Keratinocyte (primary cell): ENCODE measurements around the gene DPYSL4. TPM values are rescaled to one million over a fixed set of nuclear protein-coding genes. Genes with fewer than 3 reads are reported as not detected.
"Not testable (repeated sequence)": the region's sequence is repeated elsewhere in the genome, so short reads cannot be mapped to it uniquely, and the experiment has no call there.

Source experiments
- DNase-seq: peaks from one replicate; pipeline ENCODE4 v3.0.0-alpha.2; 2011; ENCODE audit warnings: low read depth, missing footprints, low spot score
- FAIRE-seq: peaks from 2 replicates; lab custom pipeline; 2011; peaks lifted over from hg19 to GRCh38; lab: Jason Lieb, UNC
- H2AFZ ChIP-seq: 2 replicates; pipeline ENCODE4 v1.6.0; 2012; ENCODE audit warnings: low read length, control low read depth, inconsistent platforms; ENCODE audit not compliant: control insufficient read depth
- H3K27ac ChIP-seq: 2 replicates; pipeline ENCODE4 v1.5.1; 2011; ENCODE audit warnings: low read length; ENCODE audit not compliant: control insufficient read depth, insufficient read depth
- H3K27me3 ChIP-seq: 3 replicates; pipeline ENCODE4 v1.6.0; 2011; ENCODE audit warnings: low read length; ENCODE audit not compliant: control insufficient read depth, insufficient read depth; ENCODE audit errors: extremely low read depth
- H3K36me3 ChIP-seq, 2 experiments: 2 replicates in 1 of 2; 3 replicates in 1 of 2; pipeline ENCODE4 v1.5.1; 2011; ENCODE audit warnings: low read length in 2 of 2, mild to moderate bottlenecking in 1 of 2; ENCODE audit not compliant: control insufficient read depth in 2 of 2, insufficient read depth in 2 of 2; ENCODE audit errors: extremely low read depth in 1 of 2
- H3K4me1 ChIP-seq: 3 replicates; pipeline ENCODE4 v1.5.1; 2011; ENCODE audit warnings: low read length; ENCODE audit not compliant: control insufficient read depth, insufficient read depth; ENCODE audit errors: extremely low read depth
- H3K4me2 ChIP-seq: 3 replicates; pipeline ENCODE4 v1.6.0; 2011; ENCODE audit warnings: low read depth, low read length; ENCODE audit not compliant: control insufficient read depth, insufficient read depth; ENCODE audit errors: extremely low read depth
- H3K4me3 ChIP-seq, 3 experiments: fragments of 200-600 bp in 1 of 3; sonication (generic) in 1 of 3; 2 replicates in 2 of 3; 3 replicates in 1 of 3; pipeline ENCODE4 v1.5.1; 2011 to 2016; ENCODE audit warnings: low read length in 3 of 3, mild to moderate bottlenecking in 3 of 3, control low read depth in 2 of 3, inconsistent platforms in 1 of 3, low read depth in 1 of 3, mixed read lengths in 1 of 3, mixed run types in 1 of 3, moderate library complexity in 1 of 3; ENCODE audit not compliant: control insufficient read depth in 2 of 3, insufficient read depth in 2 of 3; ENCODE audit errors: extremely low read depth in 1 of 3
- H3K79me2 ChIP-seq: 2 replicates; pipeline ENCODE4 v1.6.0; 2012; ENCODE audit warnings: low read length; ENCODE audit not compliant: control insufficient read depth, insufficient read depth
- H3K9ac ChIP-seq: 3 replicates; pipeline ENCODE4 v1.6.0; 2011; ENCODE audit warnings: low read length; ENCODE audit not compliant: control insufficient read depth, insufficient read depth; ENCODE audit errors: extremely low read depth
- H3K9me1 ChIP-seq: 3 replicates; pipeline ENCODE4 v1.6.0; 2011; ENCODE audit warnings: low read length; ENCODE audit not compliant: control insufficient read depth, insufficient read depth; ENCODE audit errors: extremely low read depth
- H3K9me3 ChIP-seq: 2 replicates; pipeline ENCODE4 v1.5.1; 2012; ENCODE audit warnings: low read depth, low read length; ENCODE audit not compliant: control insufficient read depth
- H4K20me1 ChIP-seq: 3 replicates; pipeline ENCODE4 v1.6.0; 2011; ENCODE audit warnings: low read length; ENCODE audit not compliant: control insufficient read depth, insufficient read depth; ENCODE audit errors: extremely low read depth
- EZH2 ChIP-seq: IDR thresholded peaks from one replicate; pipeline ENCODE4 v1.6.1; 2012; ENCODE audit warnings: inconsistent platforms, mild to moderate bottlenecking, low read length, moderate library complexity
- dilution Hi-C: fragments of 300-500 bp; cut with MboI; formaldehyde crosslinking; loops from one replicate; pipeline ENCODE4 v1.7.0; 2020; ENCODE audit warnings: low sequenced_read_pairs; ENCODE audit not compliant: extremely low pct_ligation_motif_present
- polyA plus RNA-seq, 5 experiments: library from polyadenylated mRNA; depleted of rRNA in 3 of 5; stranded (reverse) in 3 of 5; stranded (forward) in 1 of 5; unstranded in 1 of 5; fragments of >200 nt; gene quantifications; 1 replicate in 1 of 5; 2 replicates in 3 of 5; 3 replicates in 1 of 5; pipeline versions ENCODE4 v1.2.1 to v1.2.3, GENCODE V29; 2011 to 2012; ENCODE audit warnings: missing spikeins in 2 of 5, low read depth in 1 of 5, low replicate concordance in 1 of 5
- TF ChIP-seq, protein P1 (sequence below), 3 experiments: IDR thresholded peaks in 1 of 3; conservative IDR thresholded peaks in 1 of 3; optimal IDR thresholded peaks in 1 of 3; 2 replicates in 2 of 3; 3 replicates in 1 of 3; pipeline versions ENCODE3 to v1.5.1; 2011; ENCODE audit warnings: low read length in 3 of 3, mild to moderate bottlenecking in 3 of 3, moderate library complexity in 2 of 3, control low read depth in 1 of 3, inconsistent platforms in 1 of 3; ENCODE audit not compliant: insufficient read depth in 2 of 3; ENCODE audit errors: extremely low read depth in 1 of 3

DPYSL4 gene
- polyA plus RNA-seq, 1 donor (not counting 4 experiments of a cell fraction or from before 2014, with no cell fraction given) = 7.4 TPM

DNA sequence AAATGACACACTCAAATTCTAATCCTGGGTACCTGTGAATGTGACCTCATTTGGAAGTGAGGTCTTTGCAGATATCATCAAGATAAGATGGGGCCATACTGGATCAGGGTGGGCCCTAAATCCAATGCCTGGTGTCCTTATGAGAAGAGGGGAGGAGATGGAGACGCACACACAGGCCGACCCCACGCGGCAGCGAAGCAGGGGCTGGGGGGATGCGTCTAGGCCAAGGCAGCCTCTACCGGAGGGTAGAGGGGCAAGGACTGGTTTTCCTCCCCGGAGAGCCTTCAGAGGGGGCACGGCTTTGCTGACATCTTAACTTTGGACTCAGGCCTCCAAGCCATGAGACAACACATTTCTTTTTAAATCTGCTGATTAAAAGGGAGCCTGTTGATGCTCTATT is 33.3 kb downstream of the DPYSL4 start:
- DNase-seq (no peak), FAIRE-seq (no peak)
- TF ChIP-seq EZH2 = no peak
- TF ChIP-seq, protein P1, sequence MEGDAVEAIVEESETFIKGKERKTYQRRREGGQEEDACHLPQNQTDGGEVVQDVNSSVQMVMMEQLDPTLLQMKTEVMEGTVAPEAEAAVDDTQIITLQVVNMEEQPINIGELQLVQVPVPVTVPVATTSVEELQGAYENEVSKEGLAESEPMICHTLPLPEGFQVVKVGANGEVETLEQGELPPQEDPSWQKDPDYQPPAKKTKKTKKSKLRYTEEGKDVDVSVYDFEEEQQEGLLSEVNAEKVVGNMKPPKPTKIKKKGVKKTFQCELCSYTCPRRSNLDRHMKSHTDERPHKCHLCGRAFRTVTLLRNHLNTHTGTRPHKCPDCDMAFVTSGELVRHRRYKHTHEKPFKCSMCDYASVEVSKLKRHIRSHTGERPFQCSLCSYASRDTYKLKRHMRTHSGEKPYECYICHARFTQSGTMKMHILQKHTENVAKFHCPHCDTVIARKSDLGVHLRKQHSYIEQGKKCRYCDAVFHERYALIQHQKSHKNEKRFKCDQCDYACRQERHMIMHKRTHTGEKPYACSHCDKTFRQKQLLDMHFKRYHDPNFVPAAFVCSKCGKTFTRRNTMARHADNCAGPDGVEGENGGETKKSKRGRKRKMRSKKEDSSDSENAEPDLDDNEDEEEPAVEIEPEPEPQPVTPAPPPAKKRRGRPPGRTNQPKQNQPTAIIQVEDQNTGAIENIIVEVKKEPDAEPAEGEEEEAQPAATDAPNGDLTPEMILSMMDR (optimal IDR thresholded peaks at IDR 0.05 in 1 of 3, IDR thresholded peaks at IDR 0.05 in 1 of 3, conservative IDR thresholded peaks at IDR 0.05 in 1 of 3; ENCODE audit: extremely low read depth in 1 of 3, insufficient read depth in 2 of 3, low read length in 3 of 3) = no peak
- Histone ChIP-seq H3K27ac (no peak overlapping the region), H3K79me2 (no peaks in the 10 kb centered on the region), H3K4me1 (no peaks in the 10 kb centered on the region), H2AFZ (no peak overlapping the region), H3K27me3 (no peaks in the 10 kb centered on the region), H3K9ac (no peak overlapping the region), H3K36me3 (no peaks in the 10 kb centered on the region), H3K9me1 (no peaks in the 10 kb centered on the region), H3K9me3 (peaks cover 2% of the 10 kb centered on the region), H4K20me1 (no peaks in the 10 kb centered on the region), H3K4me3 (no peak overlapping the region), H3K4me2 (no peak overlapping the region)
- dilution Hi-C loops = no loop called here

DNA sequence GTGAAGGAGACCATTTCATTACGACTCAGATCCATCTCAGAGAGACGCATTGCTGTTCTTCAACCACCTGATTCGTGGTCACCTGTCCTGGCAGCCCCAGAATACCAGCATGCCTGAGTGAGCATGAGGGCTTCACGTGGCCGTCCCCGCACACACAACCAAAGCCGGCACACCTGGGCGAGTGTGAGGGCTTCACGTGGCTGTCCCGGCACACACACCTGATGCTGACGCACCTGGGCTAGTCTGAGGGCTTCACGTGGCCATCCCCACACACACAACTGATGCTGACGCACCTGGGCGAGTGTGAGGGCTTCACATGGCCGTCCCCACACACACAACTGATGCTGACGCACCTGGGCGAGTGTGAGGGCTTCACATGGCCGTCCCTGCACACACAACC is 34.2 kb downstream of the DPYSL4 start:
- H3K9me3 ChIP-seq, H4K20me1 ChIP-seq, H3K36me3 ChIP-seq, FAIRE-seq, DNase-seq, H3K27ac ChIP-seq, H3K4me3 ChIP-seq, H3K4me1 ChIP-seq, H3K27me3 ChIP-seq, H3K4me2 ChIP-seq, H2AFZ ChIP-seq, dilution Hi-C loops, H3K79me2 ChIP-seq, H3K9ac ChIP-seq, H3K9me1 ChIP-seq: not testable (repeated sequence)

DNA sequence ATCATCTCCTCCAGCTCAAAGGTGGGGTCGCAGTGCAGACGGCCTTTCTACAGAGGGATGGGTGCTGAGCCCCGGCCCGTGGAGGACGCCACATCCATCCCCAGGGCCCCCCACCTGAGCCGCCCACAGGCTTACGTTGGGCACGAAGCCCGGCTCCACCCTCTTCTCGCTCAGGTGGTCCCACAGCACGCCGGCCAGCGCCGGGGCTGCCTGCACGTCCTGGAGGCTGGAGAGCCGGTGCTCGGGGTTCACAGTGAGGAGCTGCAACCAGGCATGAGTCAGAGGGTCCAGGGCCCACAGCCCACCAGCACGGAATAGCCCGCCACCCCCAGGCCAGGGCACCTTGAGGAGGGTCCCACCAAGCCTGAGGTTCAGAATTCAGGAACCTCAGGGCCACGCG is 36.0 kb downstream of the DPYSL4 start:
- no peaks in the 10 kb centered on the region for H3K36me3 ChIP-seq
- TF ChIP-seq, protein P1 (optimal IDR thresholded peaks at IDR 0.05 in 1 of 3, IDR thresholded peaks at IDR 0.05 in 1 of 3, conservative IDR thresholded peaks at IDR 0.05 in 1 of 3; ENCODE audit: extremely low read depth in 1 of 3, insufficient read depth in 2 of 3, low read length in 3 of 3) = no peak
- no peak for TF ChIP-seq EZH2
- H3K4me2 ChIP-seq = no peak overlapping the region
- H3K27ac ChIP-seq = no peak overlapping the region
- no peak overlapping the region for H2AFZ ChIP-seq
- H3K4me1 ChIP-seq = no peaks in the 10 kb centered on the region
- dilution Hi-C loops = no loop called here
- no peaks in the 10 kb centered on the region for H3K9me1 ChIP-seq
- no peak overlapping the region for H3K9ac ChIP-seq
- no peaks in the 10 kb centered on the region for H3K9me3 ChIP-seq
- no peak overlapping the region for H3K4me3 ChIP-seq
- no peak for FAIRE-seq
- no peaks in the 10 kb centered on the region for H3K27me3 ChIP-seq
- no peaks in the 10 kb centered on the region for H4K20me1 ChIP-seq
- DNase-seq = no peak
- H3K79me2 ChIP-seq = no peaks in the 10 kb centered on the region
